OCI-LY3 (cell line): ENCODE data around the gene FAM184A.

Experiments used
- H2AFZ ChIP-seq: fragments of 200-600, 300-600 bp; shearing (Covaris generic); 2 replicates; pipeline ENCODE4 v1.6.0; 2014; ENCODE audit warnings: antibody characterized with exemption, low read depth, low read length
- H3K27ac ChIP-seq: fragments of 200-600, 300-600 bp; sonication (generic); 2 replicates; pipeline ENCODE4 v1.5.1; 2014; ENCODE audit warnings: mild to moderate bottlenecking, low read length, moderate library complexity, mixed read lengths
- H3K27me3 ChIP-seq: fragments of 200-600, 300-600 bp; sonication (generic); 2 replicates; pipeline ENCODE4 v1.6.1; 2014; ENCODE audit warnings: low read depth, low read length, mixed read lengths
- H3K36me3 ChIP-seq: fragments of 200-600, 300-600 bp; sonication (generic); replicated peaks from 2 replicates; pipeline ENCODE3; 2014; ENCODE audit warnings: low read depth, low read length, mixed read lengths
- H3K4me1 ChIP-seq: fragments of 300-600, 200-600 bp; sonication (generic); 2 replicates; pipeline ENCODE4 v1.6.1; 2014; ENCODE audit warnings: low read length, mixed read lengths
- H3K4me2 ChIP-seq: fragments of 200-600, 300-600 bp; sonication (generic); 2 replicates; pipeline ENCODE4 v1.6.1; 2014; ENCODE audit warnings: low read length, mixed read lengths
- H3K4me3 ChIP-seq: fragments of 300-600, 200-600 bp; sonication (generic); 2 replicates; pipeline ENCODE4 v1.5.1; 2014; ENCODE audit warnings: antibody characterized with exemption, mild to moderate bottlenecking, low read length, moderate library complexity
- H3K79me2 ChIP-seq: fragments of 300-600, 200-600 bp; shearing (Covaris generic); 2 replicates; pipeline ENCODE4 v1.6.1; 2014; ENCODE audit warnings: mild to moderate bottlenecking, low read length, mixed read lengths
- H3K9ac ChIP-seq: fragments of 300-600, 200-600 bp; shearing (Covaris generic); 2 replicates; pipeline ENCODE4 v1.6.0; 2014; ENCODE audit warnings: mild to moderate bottlenecking, low read length, moderate library complexity
- H3K9me3 ChIP-seq: fragments of 200-600, 300-600 bp; shearing (Covaris generic); 2 replicates; pipeline ENCODE4 v1.6.1; 2014; ENCODE audit warnings: low read length, mixed read lengths; ENCODE audit not compliant: insufficient read depth
- H4K20me1 ChIP-seq: fragments of 200-600, 300-600 bp; sonication (generic); 2 replicates; pipeline ENCODE4 v1.6.1; 2016; ENCODE audit warnings: low read length, mixed read lengths; ENCODE audit not compliant: insufficient read depth
- CTCF ChIP-seq: fragments of 200-600, 300-600 bp; sonication (generic); IDR thresholded peaks from 2 replicates; pipeline ENCODE4 v1.5.1; 2014; ENCODE audit warnings: antibody characterized with exemption, low read length, low read depth
- EZH2phosphoT487 ChIP-seq: fragments of 200-600 bp; shearing (Covaris generic); IDR thresholded peaks from 2 replicates; pipeline ENCODE4 v1.6.1; 2018; ENCODE audit warnings: antibody characterized with exemption, mixed run types, low read depth

The FAM184A gene

GRCh38 chr6:119076173-119076572 lies 2.3 kb downstream of the FAM184A start:
- Histone ChIP-seq H3K4me1 (peaks cover 30% of the 10 kb centered on the region), H3K9ac (no peak overlapping the region), H3K27me3 (no peaks in the 10 kb centered on the region; the same call in 1 of the 2 replicates), H4K20me1 (no peaks in the 10 kb centered on the region), H3K4me3 (no peak overlapping the region), H3K79me2 (no peaks in the 10 kb centered on the region), H2AFZ (no peak overlapping the region), H3K9me3 (no peaks in the 10 kb centered on the region), H3K36me3 (no peaks in the 10 kb centered on the region), H3K4me2 (no peak overlapping the region), H3K27ac (no peak overlapping the region)
- TF ChIP-seq CTCF: no peak
- no peak for TF ChIP-seq EZH2phosphoT487

GRCh38 chr6:119075200-119075981 lies 3.1 kb downstream of the FAM184A start:
- Histone ChIP-seq H3K4me3 (no peak overlapping the region), H3K4me1 (peaks cover 30% of the 10 kb centered on the region), H3K36me3 (no peaks in the 10 kb centered on the region), H3K79me2 (no peaks in the 10 kb centered on the region), H3K9me3 (no peaks in the 10 kb centered on the region), H2AFZ (no peak overlapping the region), H3K9ac (no peak overlapping the region), H3K27me3 (no peaks in the 10 kb centered on the region; the same call in 1 of the 2 replicates), H3K27ac (no peak overlapping the region), H4K20me1 (no peaks in the 10 kb centered on the region), H3K4me2 (no peak overlapping the region)
- TF ChIP-seq CTCF (no peak), EZH2phosphoT487 (no peak)

- H3K27ac ChIP-seq: no peak overlapping the region
- no peaks in the 10 kb centered on the region for H3K9me3 ChIP-seq
- H3K79me2 ChIP-seq: no peaks in the 10 kb centered on the region
- no peaks in the 10 kb centered on the region for H4K20me1 ChIP-seq
- H3K9ac ChIP-seq: no peak overlapping the region
- H3K4me3 ChIP-seq: no peak overlapping the region
- H3K36me3 ChIP-seq: no peaks in the 10 kb centered on the region
- H2AFZ ChIP-seq: no peak overlapping the region
- H3K4me2 ChIP-seq: no peak overlapping the region
- H3K4me1 ChIP-seq: peaks cover 25% of the 10 kb centered on the region
- H3K27me3 ChIP-seq: no peaks in the 10 kb centered on the region; the same call in 1 of the 2 replicates
- TF ChIP-seq CTCF (no peak), EZH2phosphoT487 (no peak)
These were observed 5.0 kb downstream of the FAM184A start for GRCh38 chr6:119073307-119074051.

- H3K4me3 ChIP-seq: no peak overlapping the region
These were observed 6.9 kb downstream of the FAM184A start for GRCh38 chr6:119071576-119071975.

More at GRCh38 chr6:119071576-119071975, 6.9 kb downstream of the FAM184A start:
- Histone ChIP-seq H3K27ac (no peak overlapping the region), H3K36me3 (no peaks in the 10 kb centered on the region), H3K27me3 (no peaks in the 10 kb centered on the region; the same call in 1 of the 2 replicates), H2AFZ (no peak overlapping the region), H3K4me2 (no peak overlapping the region), H4K20me1 (no peaks in the 10 kb centered on the region), H3K9me3 (no peaks in the 10 kb centered on the region), H3K79me2 (no peaks in the 10 kb centered on the region), H3K4me1 (peaks cover 14% of the 10 kb centered on the region), H3K9ac (no peak overlapping the region)
- no peak for TF ChIP-seq EZH2phosphoT487
- TF ChIP-seq CTCF: no peak
